ENCODE results near the gene FAIM.
"Not testable (repeated sequence)": the region's sequence is repeated elsewhere in the genome, so short reads cannot be mapped to it uniquely, and the experiment has no call there.

The FAIM gene

DNA sequence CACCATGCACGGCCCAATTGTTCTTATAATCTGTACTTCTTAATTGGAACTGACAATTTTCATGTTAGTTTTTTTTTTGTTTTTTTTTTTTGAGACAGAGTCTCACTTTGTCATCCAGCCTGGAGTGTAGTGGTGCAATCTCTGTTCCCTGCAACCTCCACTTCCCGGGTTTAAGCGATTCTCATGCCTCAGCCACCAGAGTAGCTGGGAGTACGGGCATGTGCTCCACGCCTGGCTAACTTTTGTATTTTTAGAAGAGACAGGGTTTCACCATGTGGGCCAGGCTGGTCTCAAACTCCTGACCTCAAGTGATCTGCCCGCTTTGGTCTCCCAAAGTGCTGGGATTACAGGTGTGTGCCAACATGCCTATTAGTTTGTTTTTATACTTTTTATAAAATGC, 72.4 kb downstream of the FAIM start:
- DNase-seq (ENCODE audit: low spot score): not testable (repeated sequence)

DNA sequence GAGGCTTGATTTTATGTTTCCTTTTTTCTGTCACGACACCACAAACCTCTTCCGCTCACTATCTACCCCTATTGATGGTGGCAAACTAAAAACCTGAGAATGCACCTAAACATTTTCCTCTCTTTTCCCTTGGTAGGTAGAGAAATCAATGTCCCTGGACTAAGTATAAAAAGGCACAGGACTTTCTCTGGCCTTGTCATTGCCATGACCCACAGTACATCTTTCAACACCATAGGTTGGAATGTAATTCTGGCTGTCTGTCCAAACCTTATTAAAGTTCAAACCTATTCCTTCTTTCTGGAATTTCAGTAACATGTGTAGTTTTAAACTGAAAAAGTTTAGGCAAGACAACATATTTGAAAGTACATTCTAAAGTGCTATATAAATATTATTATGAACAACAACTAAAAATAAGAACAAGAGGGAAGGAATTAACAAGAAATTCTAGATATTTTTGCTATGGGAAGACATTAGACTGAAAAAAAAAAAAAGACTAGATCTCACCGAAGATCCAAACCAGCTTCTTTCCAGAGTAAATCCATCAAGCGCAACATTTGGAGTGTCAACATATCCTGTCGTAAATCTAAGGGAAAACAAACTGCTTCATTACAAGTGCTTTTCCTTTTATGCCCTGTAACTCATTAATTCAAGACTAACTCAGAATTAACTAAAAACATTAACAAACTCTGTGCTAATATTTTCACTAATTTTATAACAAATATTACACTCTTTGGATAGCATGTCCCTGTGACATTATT, 73.1 kb downstream of the FAIM start:
- no peak for DNase-seq (ENCODE audit: low spot score)

DNA sequence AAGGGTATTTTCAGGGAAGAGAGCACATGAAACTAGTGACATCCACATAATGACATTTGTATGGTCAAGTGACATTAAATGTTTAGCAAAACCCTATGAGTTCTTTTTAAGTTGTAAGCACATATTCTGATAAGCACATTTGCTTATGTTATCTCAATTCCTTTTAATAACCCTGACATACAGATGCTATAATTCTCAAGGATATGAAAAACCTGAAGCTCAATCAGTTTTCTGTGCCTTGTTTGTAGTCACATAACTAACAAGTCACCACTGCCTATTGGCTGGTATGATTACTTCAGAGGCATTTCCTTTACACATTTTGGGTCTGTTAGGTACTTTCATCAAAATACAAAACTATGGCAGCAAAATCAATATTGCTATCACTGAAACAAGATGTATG, 74.1 kb downstream of the FAIM start:
- DNase-seq (ENCODE audit: low spot score): no peak

Measured in pons (tissue), 1 donor.